Hepatocyte (in vitro differentiated cells): ENCODE results near the gene NUP62. TPM values are rescaled to one million over a fixed set of nuclear protein-coding genes. Genes with fewer than 3 reads are reported as not detected.
A peak's percentile ranks its signal among the peaks of the same experiment; 100 is the strongest.

Experiments used
- DNase-seq: peaks from one replicate; pipeline ENCODE4 v3.0.0-alpha.2; 2016; ENCODE audit warnings: low spot score
- H2AFZ ChIP-seq: fragments of 200-600 bp; sonication (generic); 2 replicates; pipeline ENCODE4 v1.6.0; 2016; ENCODE audit warnings: antibody characterized with exemption, mild to moderate bottlenecking
- H3K27ac ChIP-seq: fragments of 200-600 bp; sonication (generic); 2 replicates; pipeline ENCODE4 v1.5.1; 2016; ENCODE audit warnings: mild to moderate bottlenecking
- H3K27me3 ChIP-seq: fragments of 200-600 bp; sonication (generic); 2 replicates; pipeline ENCODE4 v1.6.1; 2016
- H3K36me3 ChIP-seq: fragments of 200-600 bp; sonication (generic); replicated peaks from 2 replicates; pipeline ENCODE4 v1.5.1; 2016; ENCODE audit warnings: low read depth; ENCODE audit not compliant: insufficient read depth
- H3K4me1 ChIP-seq: fragments of 200-600 bp; sonication (generic); 2 replicates; pipeline ENCODE4 v1.5.1; 2016; ENCODE audit warnings: mild to moderate bottlenecking, moderate library complexity; ENCODE audit not compliant: insufficient read depth
- H3K4me2 ChIP-seq: fragments of 200-600 bp; sonication (generic); 2 replicates; pipeline ENCODE4 v1.6.0; 2016
- H3K4me3 ChIP-seq: fragments of 200-600 bp; sonication (generic); 2 replicates; pipeline ENCODE4 v1.5.1; 2016; ENCODE audit warnings: mild to moderate bottlenecking
- H3K79me2 ChIP-seq: fragments of 200-600 bp; sonication (generic); 2 replicates; pipeline ENCODE4 v1.6.0; 2017; ENCODE audit warnings: mild to moderate bottlenecking
- H3K9me2 ChIP-seq: fragments of 200-600 bp; sonication (generic); replicated peaks from 2 replicates; pipeline ENCODE4 v1.6.0; 2017; ENCODE audit warnings: mild to moderate bottlenecking; ENCODE audit not compliant: insufficient read depth
- H3K9me3 ChIP-seq: fragments of 200-600 bp; sonication (generic); 2 replicates; pipeline ENCODE4 v1.5.1; 2016; ENCODE audit warnings: low read depth, mild to moderate bottlenecking
- H4K20me1 ChIP-seq: fragments of 200-600 bp; sonication (generic); 2 replicates; pipeline ENCODE4 v1.6.0; 2016; ENCODE audit warnings: mild to moderate bottlenecking; ENCODE audit not compliant: insufficient read depth, poor library complexity, severe bottlenecking
- EZH2 ChIP-seq: fragments of 200-600 bp; sonication (generic); IDR thresholded peaks from 2 replicates; pipeline ENCODE4 v1.6.1; 2016; ENCODE audit warnings: antibody characterized with exemption, mild to moderate bottlenecking, borderline replicate concordance
- EZH2phosphoT487 ChIP-seq: fragments of 200-600 bp; sonication (generic); IDR thresholded peaks from one replicate; pipeline ENCODE4 v1.6.1; 2018; ENCODE audit warnings: antibody characterized with exemption, mild to moderate bottlenecking, low read depth, moderate library complexity; ENCODE audit not compliant: unreplicated experiment, severe bottlenecking
- WGBS: methylation state at CpG from one replicate; pipeline ENCODE4 v1.1.6; 2016; ENCODE audit warnings: low lambda C conversion rate; ENCODE audit errors: missing lambda C conversion rate; 5-methylcytosine and 5-hydroxymethylcytosine counted together
- polyA plus RNA-seq: library from polyadenylated mRNA; unstranded; fragments of >200 nt; fragmentation: Nextera tagmentation; extraction: Ambion mirVana; gene quantifications from 2 replicates; pipeline ENCODE4 v1.2.1, GENCODE V29; 2016
- total RNA-seq: library from RNA; depleted of rRNA; stranded (reverse); fragments of >200 nt; gene quantifications from 2 replicates; pipeline ENCODE4 v1.2.3, GENCODE V29; 2014
- TF ChIP-seq, protein P1 (sequence below): fragments of 200-600 bp; sonication (generic); IDR thresholded peaks from 2 replicates; pipeline ENCODE4 v1.5.1; 2016; ENCODE audit warnings: antibody characterized with exemption, mild to moderate bottlenecking; ENCODE audit not compliant: poor library complexity

The NUP62 gene
- total and polyA plus RNA-seq, 2 experiments from 2014 or later: 33.5 to 33.8 TPM

DNA sequence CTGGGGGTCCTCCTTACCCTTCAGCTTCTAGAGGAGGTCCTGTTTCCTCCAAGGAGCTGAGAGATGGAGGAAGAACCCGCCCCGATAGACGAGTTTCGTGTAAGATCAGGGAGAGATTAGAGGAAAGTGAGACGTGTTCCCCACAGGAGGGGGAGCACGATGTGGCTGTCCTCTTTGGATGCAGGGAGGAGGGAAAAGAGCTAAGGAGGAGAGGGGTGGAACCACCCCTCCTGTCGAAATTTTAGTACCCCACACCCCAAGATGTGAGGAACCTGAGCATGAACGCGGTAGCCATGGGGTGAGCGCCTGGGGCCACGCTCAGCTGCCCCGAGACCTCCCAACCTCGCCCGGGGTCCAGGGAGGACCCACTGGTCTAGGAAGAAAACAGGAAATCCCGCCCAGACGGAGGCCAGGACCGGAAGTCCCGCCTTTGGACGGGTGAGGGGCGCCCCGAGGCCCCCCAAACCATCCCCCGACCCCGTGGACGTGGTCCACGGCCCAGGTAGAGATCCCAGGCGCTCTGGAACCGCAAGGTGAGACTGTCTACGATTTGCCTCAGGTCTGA, 53.4 kb downstream of the NUP62 start:
- H2AFZ ChIP-seq: peak overlapping the region; percentile 52

DNA sequence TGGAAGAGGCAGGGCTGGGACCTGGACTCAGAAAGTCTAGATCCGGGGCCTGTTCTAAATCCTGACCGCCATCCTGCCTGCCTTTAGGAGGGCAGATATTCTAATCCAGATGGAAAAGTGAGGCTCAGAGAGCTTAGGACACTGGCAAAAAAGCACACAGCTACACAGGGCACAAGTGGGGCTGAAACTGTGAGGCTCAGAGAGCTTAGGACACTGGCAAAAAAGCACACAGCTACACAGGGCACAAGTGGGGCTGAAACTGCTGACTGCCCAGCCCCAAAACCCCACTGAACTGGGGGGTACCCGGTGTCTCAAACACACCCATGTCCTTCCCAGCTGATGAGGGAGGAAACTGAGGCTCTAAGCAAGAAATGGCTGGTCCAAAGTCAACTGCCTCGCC, 54.1 kb downstream of the NUP62 start:
- Histone ChIP-seq H3K36me3 (no peaks in the 10 kb centered on the region), H3K9me2 (no peaks in the 10 kb centered on the region), H3K4me1 (peaks cover 13% of the 10 kb centered on the region), H3K79me2 (peaks cover 47% of the 10 kb centered on the region), H2AFZ (no peak overlapping the region), H3K27ac (peak overlapping the region; percentile 96), H3K4me3 (peak overlapping the region; percentile 69), H4K20me1 (no peaks in the 10 kb centered on the region), H3K9me3 (no peaks in the 10 kb centered on the region), H3K27me3 (no peaks in the 10 kb centered on the region), H3K4me2 (peak overlapping the region; percentile 90)
- 87% methylated on average over 4 of the region's 4 CpGs for WGBS
- DNase-seq: no peak
- TF ChIP-seq EZH2 (no peak), EZH2phosphoT487 (no peak)
- TF ChIP-seq, protein P1, sequence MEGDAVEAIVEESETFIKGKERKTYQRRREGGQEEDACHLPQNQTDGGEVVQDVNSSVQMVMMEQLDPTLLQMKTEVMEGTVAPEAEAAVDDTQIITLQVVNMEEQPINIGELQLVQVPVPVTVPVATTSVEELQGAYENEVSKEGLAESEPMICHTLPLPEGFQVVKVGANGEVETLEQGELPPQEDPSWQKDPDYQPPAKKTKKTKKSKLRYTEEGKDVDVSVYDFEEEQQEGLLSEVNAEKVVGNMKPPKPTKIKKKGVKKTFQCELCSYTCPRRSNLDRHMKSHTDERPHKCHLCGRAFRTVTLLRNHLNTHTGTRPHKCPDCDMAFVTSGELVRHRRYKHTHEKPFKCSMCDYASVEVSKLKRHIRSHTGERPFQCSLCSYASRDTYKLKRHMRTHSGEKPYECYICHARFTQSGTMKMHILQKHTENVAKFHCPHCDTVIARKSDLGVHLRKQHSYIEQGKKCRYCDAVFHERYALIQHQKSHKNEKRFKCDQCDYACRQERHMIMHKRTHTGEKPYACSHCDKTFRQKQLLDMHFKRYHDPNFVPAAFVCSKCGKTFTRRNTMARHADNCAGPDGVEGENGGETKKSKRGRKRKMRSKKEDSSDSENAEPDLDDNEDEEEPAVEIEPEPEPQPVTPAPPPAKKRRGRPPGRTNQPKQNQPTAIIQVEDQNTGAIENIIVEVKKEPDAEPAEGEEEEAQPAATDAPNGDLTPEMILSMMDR: no peak

More for the DNA sequence above, 53.4 kb downstream of the NUP62 start:
- H3K9me2 ChIP-seq: no peaks in the 10 kb centered on the region
- no peaks in the 10 kb centered on the region for H4K20me1 ChIP-seq
- no peaks in the 10 kb centered on the region for H3K36me3 ChIP-seq
- peaks cover 10% of the 10 kb centered on the region for H3K4me1 ChIP-seq
- peaks cover 45% of the 10 kb centered on the region for H3K79me2 ChIP-seq
- DNase-seq: peak; percentile 68
- peak overlapping the region; percentile 69 for H3K4me3 ChIP-seq
- 2% methylated on average over 25 of the region's 28 CpGs for WGBS
- TF ChIP-seq EZH2 (no peak), EZH2phosphoT487 (no peak)
- TF ChIP-seq, protein P1: no peak
- H3K27me3 ChIP-seq: no peaks in the 10 kb centered on the region
- peak overlapping the region; percentile 90 for H3K4me2 ChIP-seq
- H3K27ac ChIP-seq: peak overlapping the region; percentile 96
- no peaks in the 10 kb centered on the region for H3K9me3 ChIP-seq

DNA sequence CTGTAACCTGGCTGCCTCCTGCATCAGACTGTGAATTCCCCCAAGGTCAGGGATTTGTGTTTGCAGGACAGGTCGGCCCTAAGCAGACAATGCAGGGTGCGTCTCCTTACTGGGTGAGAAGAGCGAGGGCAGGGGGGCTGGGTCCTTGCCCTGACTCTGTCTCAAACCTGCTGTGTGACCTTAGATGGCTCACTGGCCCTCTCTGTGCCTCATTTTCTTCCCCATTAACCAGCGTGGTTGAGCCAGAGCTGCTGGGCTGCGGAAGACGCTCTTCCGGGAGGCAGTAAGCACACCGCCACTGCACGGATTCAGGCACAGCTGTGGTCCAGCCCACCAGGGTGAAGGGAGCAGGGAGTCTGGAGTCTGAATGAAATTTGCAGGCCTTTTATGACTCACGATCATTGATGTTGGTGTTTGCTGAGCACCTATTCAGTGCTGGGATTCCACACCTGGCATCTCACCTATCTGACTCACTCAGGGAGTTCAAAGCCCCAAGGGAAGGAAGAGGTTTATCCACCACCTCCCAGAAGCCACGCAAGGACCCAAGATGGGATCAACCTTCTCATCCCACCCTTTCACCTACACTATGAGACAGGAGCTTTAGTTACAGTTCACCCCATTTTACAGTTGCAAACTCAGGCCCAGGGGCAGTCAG, 54.7 kb downstream of the NUP62 start:
- H3K27me3 ChIP-seq: no peaks in the 10 kb centered on the region
- WGBS: 96% methylated on average over 11 of the region's 11 CpGs
- no peak for TF ChIP-seq EZH2
- TF ChIP-seq, protein P1: no peak
- TF ChIP-seq EZH2phosphoT487: no peak
- H3K4me1 ChIP-seq: peaks cover 16% of the 10 kb centered on the region
- H3K36me3 ChIP-seq: no peaks in the 10 kb centered on the region
- H4K20me1 ChIP-seq: no peaks in the 10 kb centered on the region
- H3K9me2 ChIP-seq: no peaks in the 10 kb centered on the region
- H2AFZ ChIP-seq: no peak overlapping the region
- no peaks in the 10 kb centered on the region for H3K9me3 ChIP-seq
- H3K27ac ChIP-seq: no peak overlapping the region
- no peak overlapping the region for H3K4me3 ChIP-seq
- DNase-seq: no peak
- peaks cover 47% of the 10 kb centered on the region for H3K79me2 ChIP-seq
- H3K4me2 ChIP-seq: peak overlapping the region; percentile 90
